Breast epithelium (tissue), 3 donors: ENCODE results near the gene TESPA1.

Experiments
- CTCF ChIP-seq, 3 donors: fragments of 450-650 bp; IDR thresholded peaks; one replicate each; pipeline ENCODE4 v1.5.1; 2016 to 2017; ENCODE audit warnings: antibody characterized with exemption in 3 of 3, mild to moderate bottlenecking in 3 of 3, moderate library complexity in 3 of 3
- POLR2A ChIP-seq: fragments of 450-650 bp; IDR thresholded peaks from one replicate; pipeline ENCODE4 v1.6.1; 2016; ENCODE audit warnings: antibody characterized with exemption, mild to moderate bottlenecking, moderate library complexity
- POLR2AphosphoS5 ChIP-seq, 3 donors: sonication (generic); formaldehyde crosslinking; IDR thresholded peaks; one replicate each; pipeline ENCODE4 v1.6.1; 2017; ENCODE audit warnings: antibody characterized with exemption in 3 of 3

GRCh38 chr12:54984658-54985376 lies at the start of gene TESPA1:
- TF ChIP-seq CTCF (IDR thresholded peaks at IDR 0.05): no peak
- TF ChIP-seq POLR2AphosphoS5 (IDR thresholded peaks at IDR 0.05): no peak
- TF ChIP-seq POLR2A: no peak
